GM21737 (cell line): ENCODE data around the gene OR2D3.
A peak's percentile ranks its signal among the peaks of the same experiment; 100 is the strongest.
"Not testable (repeated sequence)": the region's sequence is repeated elsewhere in the genome, so short reads cannot be mapped to it uniquely, and the experiment has no call there.

Experiments
- ATAC-seq: cut with Tn5 transposase; IDR thresholded peaks from one replicate; pipeline ENCODE4 v1.9.1; 2021; ENCODE audit warnings: mild to moderate bottlenecking, moderate library complexity; ENCODE audit not compliant: unreplicated experiment

OR2D3 gene

DNA sequence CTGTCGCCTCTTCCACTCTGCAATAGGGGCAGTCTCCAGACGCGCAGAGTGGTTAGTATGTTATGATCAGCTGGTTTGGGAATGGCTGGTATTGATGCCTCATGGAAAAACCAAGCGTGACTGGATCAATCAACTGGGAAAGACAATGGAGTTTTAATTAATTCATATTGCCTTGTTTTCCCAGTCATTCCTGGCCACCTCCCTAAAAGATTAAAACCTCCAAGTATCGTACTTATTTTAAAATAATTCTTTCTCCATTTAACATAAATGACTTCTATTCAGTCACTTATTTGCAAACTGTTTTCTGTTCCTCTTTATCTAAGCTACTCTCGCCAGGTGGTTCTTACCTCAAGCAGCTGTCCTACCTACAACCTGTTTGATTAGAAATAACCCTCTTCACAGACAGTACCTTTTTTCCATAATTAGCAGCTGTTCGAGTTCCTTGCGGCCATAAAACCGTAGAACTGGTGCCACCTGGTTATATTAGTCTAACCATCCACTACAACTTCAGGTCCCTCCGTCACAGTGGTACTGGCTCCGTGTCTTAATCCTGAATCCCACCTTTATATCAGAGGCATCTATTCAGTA, 6.3 kb downstream of the OR2D3 start:
- ATAC-seq, result peak; percentile 40

GRCh38 chr11:6928916-6929315, 8.1 kb downstream of the OR2D3 start:
- ATAC-seq, result no peak

DNA sequence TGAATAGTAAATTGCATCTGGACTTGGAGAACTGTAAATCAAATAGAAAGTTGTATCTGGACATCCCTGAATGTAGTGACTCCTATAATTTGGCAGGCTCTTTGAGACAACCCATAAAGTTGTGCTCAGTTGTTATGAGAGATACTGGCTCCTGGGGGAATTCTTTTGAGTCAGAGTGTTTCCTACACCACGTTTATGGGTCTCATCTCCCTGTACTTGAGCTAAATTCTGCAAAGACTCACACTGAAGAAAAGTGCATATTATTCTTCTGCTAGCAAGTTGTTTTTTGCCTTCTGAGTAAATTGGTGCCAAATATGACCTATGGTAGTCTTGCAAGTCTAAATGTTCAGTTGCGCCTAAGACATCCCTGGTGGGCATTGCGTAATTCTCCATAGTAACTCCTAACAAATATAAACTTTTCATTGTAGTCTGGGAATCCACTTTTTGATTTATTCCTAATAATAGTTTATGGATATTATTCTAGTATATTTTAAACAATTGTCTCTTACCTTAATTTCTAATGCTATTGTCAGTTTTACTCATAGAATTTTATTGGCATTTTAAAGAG, 10.4 kb downstream of the OR2D3 start:
- ATAC-seq, result no peak

DNA sequence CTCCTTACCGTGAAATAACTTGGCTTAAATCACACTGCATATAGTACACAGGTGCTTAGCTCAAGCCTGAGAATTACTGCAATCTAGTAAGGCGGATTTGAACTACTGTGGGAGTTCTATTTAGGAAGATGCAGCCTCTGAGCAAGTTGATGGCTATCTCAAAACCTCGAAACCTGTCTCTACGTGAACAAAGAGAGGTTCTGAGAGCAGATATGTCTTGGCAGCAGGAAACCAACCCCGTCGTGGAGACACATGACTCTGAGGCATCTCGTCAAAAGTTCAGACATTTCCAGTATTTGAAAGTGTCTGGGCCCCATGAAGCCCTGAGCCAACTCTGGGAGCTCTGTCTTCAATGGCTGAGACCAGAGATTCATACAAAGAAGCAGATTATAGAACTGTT, 11.3 kb downstream of the OR2D3 start:
- no peak for ATAC-seq

DNA sequence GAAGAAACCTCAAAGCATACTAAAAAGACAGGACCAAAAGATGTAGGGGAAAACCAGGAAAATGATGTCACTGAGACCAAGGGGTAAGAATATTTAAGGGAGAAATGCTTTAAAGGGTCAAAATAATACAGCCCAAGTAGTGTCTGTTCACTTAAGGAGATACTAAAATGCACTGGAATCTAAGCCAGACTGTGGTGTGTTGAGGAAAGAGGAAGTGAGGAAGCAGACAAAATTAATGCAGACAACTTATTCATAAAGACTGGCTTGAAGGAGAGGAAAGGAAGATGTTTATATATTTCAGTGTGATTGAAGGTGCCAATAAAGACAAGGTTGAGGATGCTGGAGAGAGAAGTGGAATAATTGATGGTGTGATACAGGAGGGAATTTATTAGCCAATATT, 21.2 kb downstream of the OR2D3 start:
- ATAC-seq, result no peak

GRCh38 chr11:6943131-6943530, 22.3 kb downstream of the OR2D3 start:
- ATAC-seq, result no peak

GRCh38 chr11:6954248-6954647, 33.4 kb downstream of the OR2D3 start:
- ATAC-seq, result not testable (repeated sequence)

DNA sequence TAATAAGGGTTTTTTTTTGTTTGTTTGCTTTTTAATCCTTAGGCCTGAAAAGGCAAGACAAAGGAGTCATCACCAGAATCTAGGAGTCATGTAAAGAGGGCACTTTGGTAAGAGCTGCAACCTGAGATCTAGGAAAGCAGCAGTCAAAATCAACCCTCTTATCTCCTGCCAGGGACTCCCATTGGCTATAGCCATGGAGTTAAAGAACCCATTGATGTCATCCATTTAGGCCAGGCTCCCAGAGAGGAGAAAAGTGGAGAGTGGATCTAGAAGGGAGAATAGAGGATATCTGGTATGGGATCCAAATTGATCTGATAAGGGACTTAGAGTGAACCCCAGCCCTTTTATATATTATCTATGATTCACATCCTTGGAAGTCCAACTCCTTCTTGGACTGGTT, 41.3 kb downstream of the OR2D3 start:
- no peak for ATAC-seq

GRCh38 chr11:6962673-6963072, 41.9 kb downstream of the OR2D3 start:
- no peak for ATAC-seq

- ATAC-seq, result no peak
These were observed 48.0 kb downstream of the OR2D3 start for GRCh38 chr11:6968816-6969215.

GRCh38 chr11:6969854-6970253, 49.1 kb downstream of the OR2D3 start:
- ATAC-seq, result not testable (repeated sequence)
